Measurements from ENCODE around the gene CCDC27. TPM values are rescaled to one million over a fixed set of nuclear protein-coding genes. Genes with fewer than 3 reads are reported as not detected.
"Not testable (repeated sequence)": the region's sequence is repeated elsewhere in the genome, so short reads cannot be mapped to it uniquely, and the experiment has no call there.

The CCDC27 gene
- total RNA-seq, 1 donor from 2014 or later, result not detected

DNA sequence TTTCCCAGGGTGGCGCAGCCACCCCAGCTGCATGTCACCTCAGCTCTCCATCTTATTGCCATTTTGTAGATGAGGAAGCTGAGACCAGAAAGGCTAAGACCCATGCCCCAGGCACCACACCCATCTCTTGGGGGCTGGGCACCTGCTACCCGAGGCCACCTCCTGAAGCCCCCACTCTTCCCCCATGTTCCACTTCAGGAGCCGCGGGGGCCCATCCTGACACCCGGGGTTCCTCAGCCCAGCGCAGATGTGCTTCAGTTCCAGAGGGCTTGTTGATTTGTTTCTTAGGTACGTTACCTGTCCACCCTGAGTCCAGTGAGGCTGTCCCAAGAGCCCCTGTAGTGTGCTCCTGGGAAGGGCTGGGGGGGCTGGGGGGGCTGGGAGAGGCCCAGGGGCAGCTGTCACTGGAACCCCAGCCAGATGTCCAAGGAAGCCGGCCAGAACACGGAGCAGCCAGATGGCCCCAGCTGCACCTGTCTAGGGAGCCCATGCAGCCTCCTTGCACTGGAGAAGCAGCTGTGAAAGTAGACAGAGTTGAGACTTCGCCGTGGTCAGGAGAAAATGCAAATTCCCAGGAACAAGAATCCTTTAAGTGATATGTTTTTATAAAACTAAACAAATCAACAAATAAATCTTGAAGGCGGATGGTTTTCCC lies 17.1 kb upstream of the CCDC27 start:
- intact Hi-C loops (cut with micrococcal nuclease), result no loop called here

DNA sequence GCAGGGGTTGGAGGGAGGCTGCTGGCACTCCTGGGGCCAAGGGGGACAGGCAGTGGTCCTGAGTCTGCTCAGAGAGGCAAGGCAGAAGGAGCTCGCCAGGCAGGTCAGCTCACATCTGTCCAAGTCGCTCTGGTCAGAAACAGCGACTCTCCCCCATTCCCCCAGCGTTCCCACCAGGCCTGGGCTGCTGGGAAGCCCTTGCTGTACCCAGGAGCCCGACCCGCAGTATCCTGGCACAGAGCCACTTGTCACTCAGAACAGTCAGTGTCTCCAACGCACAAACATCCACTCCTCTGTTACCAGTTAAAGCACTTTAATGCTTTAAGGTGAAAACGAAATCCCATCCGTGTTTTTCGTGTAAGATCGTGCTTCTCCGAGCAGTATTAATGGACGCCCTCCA lies 16.6 kb upstream of the CCDC27 start:
- intact Hi-C loops (cut with micrococcal nuclease), result no loop called here

DNA sequence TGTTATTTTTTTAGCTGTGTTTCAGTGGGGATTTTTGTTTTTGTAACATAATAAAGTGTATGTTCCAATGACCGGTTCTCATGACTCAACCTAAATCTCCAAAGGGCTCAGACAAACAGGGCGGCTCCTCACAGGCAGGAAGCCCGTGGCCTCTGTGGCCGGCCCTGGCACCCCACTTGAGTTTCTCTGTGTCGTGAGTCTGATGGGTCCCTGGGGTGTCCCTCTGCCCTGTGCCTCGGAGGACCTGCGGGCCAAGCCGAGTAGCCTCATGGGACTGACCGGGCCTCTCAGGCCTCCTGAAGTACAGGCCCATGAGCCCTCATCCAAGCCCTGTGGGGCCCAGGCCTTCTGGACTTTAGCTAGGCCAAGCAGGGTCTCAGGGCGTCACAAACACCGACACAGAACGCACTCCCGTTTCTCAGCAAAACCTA lies 16.1 kb upstream of the CCDC27 start:
- intact Hi-C loops (cut with micrococcal nuclease), result no loop called here

DNA sequence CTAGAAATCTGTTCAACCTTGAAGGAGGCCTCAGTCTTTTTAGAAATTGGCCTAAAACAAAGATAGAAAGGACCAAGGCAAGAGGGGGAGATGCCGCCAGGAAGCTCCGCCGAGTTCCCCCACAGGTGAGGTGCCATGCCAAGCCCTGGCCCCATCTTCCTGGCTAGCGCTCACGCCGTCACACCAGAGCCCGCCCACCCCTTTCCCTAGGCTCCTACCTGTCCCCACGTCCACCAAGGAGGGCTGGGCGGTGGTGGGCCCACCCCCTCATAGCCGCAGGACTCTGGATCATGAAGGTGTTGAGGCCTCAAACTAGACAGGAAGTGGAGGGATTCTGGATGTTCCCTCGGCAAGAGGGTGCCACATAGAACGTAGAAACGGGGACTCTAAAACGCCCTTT lies 15.5 kb upstream of the CCDC27 start:
- intact Hi-C loops (cut with micrococcal nuclease), result no loop called here

DNA sequence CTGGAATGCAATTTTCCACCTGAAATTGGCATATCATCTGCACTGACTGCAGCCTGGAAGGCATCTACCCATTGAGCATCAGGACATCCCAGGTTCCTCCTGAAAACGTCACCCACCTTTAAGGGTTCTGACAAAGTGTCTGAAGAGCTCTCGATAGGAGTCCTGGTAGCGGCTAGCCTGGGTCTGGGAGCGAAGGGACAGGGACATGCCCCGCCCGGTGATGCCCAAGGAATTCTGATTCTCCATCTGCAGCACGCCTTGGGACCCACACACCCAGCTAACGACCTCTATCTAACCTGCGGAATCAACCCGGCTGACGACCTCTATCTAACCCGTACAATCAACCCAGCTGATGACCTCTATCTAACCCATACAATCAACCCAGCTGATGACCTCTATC lies 13.3 kb upstream of the CCDC27 start:
- intact Hi-C loops (cut with micrococcal nuclease), result no loop called here

DNA sequence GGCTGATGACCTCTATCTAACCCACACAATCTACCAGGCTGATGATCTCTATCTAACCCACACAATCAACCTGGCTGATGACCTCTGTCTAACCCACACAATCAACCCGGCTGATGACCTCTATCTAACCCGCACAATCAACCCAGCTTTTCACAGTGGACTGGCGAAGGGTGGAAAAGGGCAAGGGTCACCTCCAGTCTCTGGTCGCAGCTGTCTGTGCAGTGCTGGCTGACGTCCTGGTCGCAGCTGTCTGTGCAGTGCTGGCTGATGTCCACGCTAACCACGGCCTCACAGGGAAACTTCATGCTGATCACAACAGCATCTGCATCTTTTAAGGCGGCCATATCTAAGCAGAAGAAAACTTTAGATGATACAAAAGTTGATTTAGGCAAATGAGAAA lies 12.2 kb upstream of the CCDC27 start:
- intact Hi-C loops (cut with micrococcal nuclease), result no loop called here

DNA sequence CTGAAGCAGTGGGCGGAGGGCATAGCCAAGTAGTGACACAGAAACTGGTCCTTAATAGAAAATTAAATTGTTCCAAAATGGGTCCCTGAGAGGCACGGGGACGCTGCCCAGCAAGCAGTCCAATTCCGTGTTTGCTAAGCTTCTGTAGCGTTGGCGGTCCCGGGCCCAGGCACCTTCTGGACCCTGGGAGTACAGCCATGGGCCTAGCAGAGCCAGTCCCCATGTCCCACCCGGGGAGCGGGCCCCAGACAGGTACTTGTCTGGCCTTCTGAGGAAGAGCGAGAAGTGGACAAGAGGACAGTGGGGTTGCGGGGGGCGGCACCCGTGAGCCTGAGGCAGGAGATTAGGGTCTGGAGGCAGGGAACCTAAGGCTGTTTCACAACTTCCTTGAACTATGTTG lies 11.5 kb upstream of the CCDC27 start:
- intact Hi-C loops (cut with micrococcal nuclease), result no loop called here

DNA sequence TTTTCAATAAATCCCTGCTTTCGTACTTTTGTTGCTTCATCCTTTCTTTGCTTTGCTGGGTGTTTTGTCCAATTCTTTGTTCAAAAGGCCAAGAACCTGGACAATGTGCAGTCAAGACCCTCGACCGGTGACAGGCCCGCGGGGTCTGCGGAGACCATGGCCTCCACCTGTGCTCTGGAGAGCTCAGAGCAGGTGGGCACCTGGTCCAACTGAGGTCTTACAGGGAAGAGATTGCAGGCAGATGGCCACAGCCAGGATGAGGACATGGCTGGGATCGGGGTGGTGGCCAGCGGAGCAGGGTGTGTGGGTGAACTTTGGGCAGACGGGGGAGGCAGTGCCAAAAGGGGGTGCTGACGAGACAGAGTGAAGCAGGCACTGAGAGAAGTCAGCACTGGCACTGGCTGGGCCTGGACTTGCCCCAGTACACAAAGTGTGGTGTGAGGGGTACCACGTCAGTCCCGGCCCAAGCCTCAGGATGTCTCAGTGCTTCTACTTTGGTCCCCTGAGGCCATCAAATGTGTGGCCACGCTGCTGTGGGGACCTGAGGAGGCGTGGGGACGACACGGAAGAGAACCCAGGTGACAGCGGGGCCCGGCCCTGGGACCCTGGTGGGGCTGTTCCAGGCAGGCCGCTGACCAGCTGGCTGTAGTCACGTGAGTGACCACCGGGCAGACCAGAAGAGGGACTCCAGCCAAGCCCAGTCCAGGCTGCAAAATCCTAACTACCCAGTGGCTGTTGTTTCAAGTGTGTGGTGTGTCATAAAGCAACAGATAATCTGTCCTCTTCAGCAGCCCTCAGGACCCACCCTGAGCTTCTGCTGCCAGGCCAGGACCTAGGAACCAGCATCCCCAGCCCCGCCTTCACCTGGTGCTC lies 10.4 kb upstream of the CCDC27 start:
- intact Hi-C loops (cut with micrococcal nuclease), result no loop called here

DNA sequence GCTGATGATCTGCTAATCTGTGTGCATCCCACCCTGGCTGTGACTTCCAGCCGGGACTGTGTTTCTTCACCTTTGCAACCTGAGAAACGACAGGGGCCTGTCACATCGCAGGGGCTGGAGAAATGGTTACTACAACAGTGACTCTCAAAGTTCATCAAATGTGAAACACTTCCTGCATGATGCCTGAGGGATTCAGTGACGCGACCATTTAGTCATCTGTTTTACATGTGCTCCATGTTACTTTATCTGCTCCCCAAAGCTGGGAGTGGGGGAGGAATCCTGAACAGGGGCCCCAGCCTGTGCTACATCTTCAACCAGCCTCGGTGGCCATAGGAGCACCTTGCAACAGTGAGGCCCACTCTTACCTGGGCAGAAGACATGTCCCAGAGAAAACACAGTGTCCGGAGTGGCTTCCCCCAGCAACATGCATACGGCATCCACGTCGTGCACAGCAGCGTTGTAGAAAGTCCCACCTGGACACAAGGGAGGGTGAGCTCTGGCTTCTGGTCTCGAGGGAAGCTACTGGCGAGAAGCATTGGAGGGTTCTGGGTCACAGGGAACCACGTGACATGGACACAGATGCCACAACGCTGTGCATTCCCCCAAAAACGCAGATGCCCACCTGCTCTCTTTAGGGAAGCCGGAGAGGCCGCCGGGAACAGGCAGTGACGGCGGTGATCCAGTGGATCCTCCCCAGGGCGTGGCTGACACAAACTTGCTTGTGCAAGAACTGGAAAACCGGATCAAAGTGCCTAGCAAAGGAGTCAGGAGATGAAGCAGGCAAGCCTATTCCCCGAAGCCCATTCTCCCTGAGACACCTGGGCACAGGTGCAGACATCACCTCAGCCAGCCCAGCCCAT lies 9.6 kb upstream of the CCDC27 start:
- intact Hi-C loops (cut with micrococcal nuclease), result no loop called here

DNA sequence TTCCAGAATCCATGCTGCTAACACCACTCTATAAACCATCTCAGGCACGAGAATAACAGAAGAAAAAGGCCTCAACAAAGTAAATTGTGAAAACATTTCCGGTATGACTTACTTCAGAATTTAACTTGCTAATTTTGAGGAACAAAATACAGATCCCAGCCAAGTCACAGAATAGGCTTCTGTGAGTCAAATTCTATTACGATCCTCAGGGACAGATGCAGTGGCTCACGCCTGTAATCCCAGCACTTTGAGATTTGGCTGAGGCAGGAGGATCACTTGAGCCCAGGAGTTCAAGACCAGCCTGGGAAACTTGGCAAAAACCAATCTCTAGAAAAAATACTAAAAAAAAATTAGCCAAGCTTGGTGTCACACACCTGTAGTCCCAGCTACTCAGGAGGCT lies 8.8 kb upstream of the CCDC27 start:
- intact Hi-C loops (cut with micrococcal nuclease), result no loop called here

DNA sequence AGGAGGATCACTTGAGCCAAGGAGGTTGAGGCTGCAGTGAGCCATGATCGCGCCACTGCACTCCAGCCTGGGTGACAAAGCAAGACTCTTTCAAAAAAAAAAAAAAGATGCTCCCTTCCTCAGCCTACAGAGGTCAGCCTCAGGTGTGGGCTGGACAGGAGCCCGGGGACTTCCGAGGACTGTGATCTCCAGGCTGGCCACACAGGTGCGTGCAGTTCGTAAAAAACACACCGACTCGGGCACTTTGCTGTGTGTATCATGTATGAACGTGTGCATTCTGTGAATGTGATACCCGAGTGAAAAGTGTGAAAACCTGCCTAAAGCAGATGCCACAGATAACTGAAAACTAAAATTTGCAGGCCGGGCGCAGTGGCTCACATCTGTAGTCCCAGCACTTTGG lies 8.4 kb upstream of the CCDC27 start:
- intact Hi-C loops (cut with micrococcal nuclease), result no loop called here

DNA sequence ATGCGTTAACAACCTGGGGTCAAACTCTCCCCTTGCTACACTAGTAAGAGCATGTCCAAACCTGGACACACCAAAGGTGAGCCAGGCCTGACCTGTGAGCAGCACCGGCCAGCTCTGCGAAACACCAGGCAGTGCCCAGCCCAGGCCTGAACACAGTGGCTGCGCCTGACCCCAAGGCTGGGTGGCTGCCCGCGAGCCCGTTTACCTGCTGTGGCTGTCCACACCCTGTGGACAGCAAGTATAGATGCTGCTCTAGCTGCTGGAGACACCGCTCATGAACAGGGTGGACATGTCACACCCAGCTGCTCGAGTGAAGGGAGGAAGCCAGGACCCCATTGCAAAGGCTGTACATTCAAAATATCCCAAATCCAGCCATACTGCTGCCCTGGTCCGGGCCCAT lies 7.6 kb upstream of the CCDC27 start:
- intact Hi-C loops (cut with micrococcal nuclease), result no loop called here

DNA sequence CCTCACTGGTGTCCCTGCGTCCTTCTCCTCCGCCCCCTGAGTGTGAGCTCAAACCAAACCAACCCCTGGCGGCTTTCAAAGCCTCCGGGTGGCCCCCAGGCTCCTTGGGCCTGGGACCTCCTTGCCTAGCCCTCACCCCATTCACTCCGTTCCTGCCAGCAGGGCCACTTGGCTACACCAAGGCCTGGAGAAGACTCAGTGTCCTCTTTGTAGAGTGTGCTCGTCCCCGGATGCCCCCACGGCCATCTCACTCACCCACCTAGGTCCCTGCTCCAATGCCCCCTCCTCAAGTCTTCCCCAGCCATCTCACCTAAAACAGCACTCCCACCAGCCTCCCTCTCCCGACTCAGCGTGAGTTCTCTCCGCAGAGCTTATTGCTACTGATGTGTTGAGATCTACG lies 7.2 kb upstream of the CCDC27 start:
- intact Hi-C loops (cut with micrococcal nuclease), result no loop called here

DNA sequence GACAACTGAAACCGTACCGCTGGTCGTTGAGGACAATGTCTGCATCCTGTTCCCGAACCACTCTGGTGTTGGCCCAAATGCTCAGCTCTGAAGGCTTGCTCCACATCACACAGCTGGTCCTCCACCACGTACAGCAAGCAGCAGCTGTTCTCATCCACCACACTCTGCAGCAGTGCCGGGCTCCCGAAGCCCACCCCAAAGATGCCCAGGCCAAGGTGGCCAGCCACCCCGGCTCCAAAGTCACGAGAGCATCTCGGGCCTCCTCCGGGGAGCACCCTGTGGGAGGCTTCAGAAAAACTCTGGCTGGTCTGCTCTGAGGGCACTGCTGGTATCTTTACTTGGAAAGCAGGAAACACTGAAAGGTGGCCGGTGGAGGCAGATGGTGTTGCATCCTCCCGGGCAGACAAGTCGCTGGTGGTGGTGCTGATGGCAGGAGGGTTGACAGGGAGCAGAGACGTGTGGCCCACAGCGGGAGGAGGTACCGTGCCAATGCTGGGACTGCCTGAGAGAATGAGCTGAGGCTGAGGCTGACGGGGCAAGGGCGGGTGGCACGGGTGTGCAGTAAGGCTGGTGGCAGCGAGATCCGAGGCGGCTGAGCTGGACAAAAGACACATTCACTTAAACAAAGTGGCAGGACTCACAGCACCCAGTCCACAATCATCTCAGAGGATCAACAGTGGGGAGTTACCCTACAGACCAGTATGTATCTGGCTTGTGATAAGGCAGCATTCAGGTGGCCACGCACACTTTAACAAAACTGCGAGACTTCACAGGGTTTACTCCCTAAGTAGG lies 6.5 kb upstream of the CCDC27 start:
- intact Hi-C loops (cut with micrococcal nuclease), result no loop called here

DNA sequence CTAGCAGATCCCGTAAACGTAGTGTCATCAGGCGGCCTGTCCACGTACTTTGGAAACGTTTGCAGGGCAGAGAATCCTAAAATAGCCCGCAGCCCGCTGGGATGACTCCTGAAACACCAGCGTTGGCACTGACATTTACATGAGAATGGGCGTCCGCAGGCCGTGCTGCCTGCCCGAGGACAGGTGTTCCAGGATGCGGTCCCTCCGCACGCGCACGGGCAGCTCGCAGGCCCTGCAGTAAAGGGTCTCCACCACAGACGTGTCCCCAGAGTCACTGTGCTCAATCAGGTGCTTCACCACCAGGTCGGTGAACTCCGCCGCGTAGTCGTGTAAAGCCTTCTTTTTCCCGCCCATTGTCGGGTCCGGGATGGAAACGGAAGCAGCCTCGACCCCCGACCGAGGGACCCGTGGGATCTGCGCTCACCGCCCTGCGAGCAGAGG lies 5.8 kb upstream of the CCDC27 start:
- intact Hi-C loops (cut with micrococcal nuclease), result no loop called here

DNA sequence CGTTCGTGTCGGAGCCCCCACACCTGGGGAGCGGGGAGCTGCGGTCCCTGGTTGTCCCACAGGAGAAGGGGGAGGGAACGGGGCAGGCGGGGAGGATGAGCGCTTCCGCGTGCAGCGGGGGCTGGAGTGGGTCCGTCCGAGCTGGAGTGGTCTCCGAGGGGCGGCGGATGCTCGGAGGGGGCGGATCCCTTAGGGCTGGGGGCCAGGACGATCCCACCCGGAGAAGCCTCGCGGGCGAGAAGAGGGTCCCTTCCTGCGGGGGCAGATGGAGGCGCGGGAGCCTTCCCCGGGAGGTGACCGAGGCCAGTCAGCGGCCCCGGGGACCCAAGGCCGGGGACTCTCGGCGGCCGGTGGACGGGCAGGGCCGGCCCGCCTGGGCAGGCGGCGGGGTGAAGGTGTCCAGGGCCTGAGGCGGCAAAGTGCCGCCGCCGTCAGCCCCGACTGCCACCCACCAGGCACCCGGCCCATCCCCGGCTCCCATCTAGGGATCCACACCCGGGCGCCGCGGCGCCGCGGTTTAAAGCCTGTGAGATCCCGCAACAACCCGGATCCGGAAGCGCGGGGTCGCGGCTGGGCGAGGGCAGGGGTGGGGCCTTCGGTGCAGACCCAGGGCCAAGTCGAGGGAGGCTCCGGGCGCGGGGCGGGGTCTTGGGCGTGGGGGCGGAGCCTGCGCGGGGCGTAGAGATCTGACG lies 5.3 kb upstream of the CCDC27 start:
- intact Hi-C loops (cut with micrococcal nuclease), result loop anchor here (1.0 kb wide), 5 partner anchors 25 to 123 kb away; partner anchors contain the start of genes CEP104, DFFB, LRRC47 and SMIM1

DNA sequence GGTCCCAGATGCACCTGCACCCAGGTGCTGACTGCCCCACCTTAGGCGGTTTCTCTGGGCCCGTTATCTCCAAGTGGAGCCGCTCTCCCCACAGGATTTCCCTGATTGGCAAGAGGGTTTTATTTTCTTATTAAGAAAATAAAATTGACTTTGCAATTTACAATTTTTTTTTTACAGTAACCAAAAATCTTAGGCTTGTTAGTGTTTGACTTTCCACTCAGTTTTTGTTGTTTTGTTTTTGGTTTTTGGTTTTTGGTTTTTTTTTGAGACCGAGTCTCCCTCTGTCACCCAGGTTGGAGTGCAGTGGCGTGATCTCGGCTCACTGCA lies 4.8 kb upstream of the CCDC27 start:
- intact Hi-C loops (cut with micrococcal nuclease), result loop anchor here (1.0 kb wide), 5 partner anchors 25 to 123 kb away; partner anchors contain the start of genes CEP104, DFFB, LRRC47 and SMIM1

DNA sequence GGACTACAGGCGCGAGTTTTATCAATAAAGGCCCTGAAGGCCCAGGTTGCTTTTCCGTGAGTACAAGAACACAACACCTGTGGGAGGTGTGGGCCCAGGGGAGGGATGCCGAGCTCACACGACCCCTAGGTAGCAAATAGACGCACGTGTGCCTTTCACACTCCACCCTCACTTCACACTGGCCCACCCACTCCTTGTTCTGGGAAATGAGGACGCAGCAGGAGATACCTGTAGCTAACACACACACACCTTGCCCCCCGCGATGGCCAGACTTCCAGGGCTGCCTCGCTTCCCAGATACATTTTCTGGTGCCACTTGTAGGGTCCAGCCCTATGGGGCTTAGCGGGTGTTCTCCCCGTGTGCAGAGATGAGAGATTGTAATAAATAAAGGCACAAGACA lies 4.3 kb upstream of the CCDC27 start:
- intact Hi-C loops (cut with micrococcal nuclease), result loop anchor here (1.0 kb wide), 5 partner anchors 24 to 124 kb away; partner anchors contain the start of genes CEP104, DFFB, LRRC47 and SMIM1

DNA sequence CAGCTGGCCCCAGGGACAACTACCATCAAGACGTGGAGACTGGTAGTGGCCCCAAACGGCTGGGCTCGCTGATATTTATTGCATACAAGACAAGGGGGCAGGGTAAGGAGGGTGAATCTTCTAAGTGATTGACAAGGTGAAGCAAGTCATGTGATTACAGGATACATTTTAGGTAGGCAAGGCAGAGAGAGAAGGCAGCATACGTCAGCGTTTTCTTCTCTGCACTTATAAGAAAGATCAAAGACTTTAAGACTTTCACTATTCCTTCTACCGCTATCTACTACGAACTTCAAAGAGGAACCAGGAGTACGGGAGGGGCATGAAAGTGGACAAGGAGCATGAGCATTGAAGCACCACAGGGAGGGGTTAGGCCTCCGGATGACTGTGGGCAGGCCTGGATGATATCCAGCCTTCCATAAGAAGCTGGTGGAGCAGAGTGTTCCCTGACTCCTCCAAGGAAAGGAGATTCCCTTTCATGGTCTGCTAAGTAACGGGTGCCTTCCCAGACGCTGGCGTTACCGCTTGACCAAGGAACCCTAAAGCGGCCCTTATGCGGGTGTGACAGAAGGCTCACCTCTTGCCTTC lies 3.8 kb upstream of the CCDC27 start:
- intact Hi-C loops (cut with micrococcal nuclease), result not testable (repeated sequence)

DNA sequence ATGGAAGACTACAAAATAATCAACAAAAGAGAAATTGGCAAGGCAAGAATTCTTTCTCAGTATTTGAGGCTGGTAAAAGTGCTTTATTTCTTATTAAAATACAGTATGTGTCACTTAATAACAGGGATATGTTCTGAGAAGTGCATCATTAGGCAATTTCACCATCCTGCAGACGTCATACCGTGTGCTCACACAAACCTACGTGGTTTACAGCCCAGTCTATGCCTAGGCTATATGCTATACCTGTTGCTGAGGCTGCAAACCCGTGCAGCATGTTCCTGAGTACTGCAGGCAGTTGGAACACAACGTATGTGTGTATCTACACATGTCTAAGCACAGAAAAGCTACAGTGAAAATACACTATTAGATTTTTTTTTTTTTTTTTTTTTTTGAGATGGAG lies 2.7 kb upstream of the CCDC27 start:
- intact Hi-C loops (cut with micrococcal nuclease), result no loop called here
